K562 (cell line): Measurements from ENCODE around the gene CDC37. TPM values are rescaled to one million over a fixed set of nuclear protein-coding genes. Genes with fewer than 3 reads are reported as not detected.

ENCODE experiments used
- ARNT ChIP-seq, 2 experiments: fragments of 450-650 bp; IDR thresholded peaks; 2 replicates each; pipeline ENCODE4 v1.6.1; 2016; ENCODE audit warnings: mild to moderate bottlenecking in 1 of 2
- CBX3 ChIP-seq, 2 experiments: IDR thresholded peaks; 1 replicate in 1 of 2; 2 replicates in 1 of 2; pipeline ENCODE4 v1.6.1; 2012; ENCODE audit warnings: inconsistent platforms in 2 of 2, low read length in 2 of 2, borderline replicate concordance in 1 of 2, control low read depth in 1 of 2
- CEBPG ChIP-seq, 3 experiments: fragments of 200-800 bp in 1 of 3; sonication (Bioruptor generic) in 1 of 3; sonication (generic) in 1 of 3; formaldehyde crosslinking in 1 of 3; IDR thresholded peaks in 2 of 3; conservative IDR thresholded peaks in 1 of 3; 2 replicates each; pipeline versions ENCODE4 v1.6.1 to v1.8.0; 2016 to 2022; ENCODE audit warnings: missing compliant biosample characterization in 2 of 3, missing genetic modification characterization in 2 of 3, mild to moderate bottlenecking in 1 of 3, missing genetic modification reagents in 1 of 3
- CEBPZ ChIP-seq: fragments of 150-350 bp; IDR thresholded peaks from 2 replicates; pipeline ENCODE4 v1.6.1; 2014; ENCODE audit warnings: low read depth, mild to moderate bottlenecking, low read length, borderline replicate concordance
- HDAC2 ChIP-seq: fragments of 450-650 bp; IDR thresholded peaks from 2 replicates; pipeline ENCODE4 v1.6.1; 2016; ENCODE audit warnings: mild to moderate bottlenecking
- ILF3 ChIP-seq: fragments of 450-650 bp; IDR thresholded peaks from 2 replicates; pipeline ENCODE4 v1.6.1; 2018; ENCODE audit warnings: antibody characterized with exemption, mild to moderate bottlenecking, moderate library complexity, borderline replicate concordance
- KLF16 ChIP-seq: IDR thresholded peaks from 2 replicates; pipeline ENCODE4 v1.6.1; 2016; ENCODE audit warnings: antibody characterized with exemption
- MAFG ChIP-seq: fragments of 450-650 bp; conservative IDR thresholded peaks from 2 replicates; pipeline ENCODE4 v1.6.1; 2016; ENCODE audit warnings: missing genetic modification characterization, missing compliant biosample characterization
- MEF2D ChIP-seq: conservative IDR thresholded peaks from 2 replicates; pipeline ENCODE4 v1.6.1; 2016; ENCODE audit warnings: low read depth, missing genetic modification characterization, missing compliant biosample characterization
- MEIS2 ChIP-seq: fragments of 450-650 bp; IDR thresholded peaks from 2 replicates; pipeline ENCODE4 v1.6.1; 2014; ENCODE audit warnings: mild to moderate bottlenecking; ENCODE audit not compliant: partially characterized antibody
- NRF1 ChIP-seq, 2 experiments: fragments of 450-650 bp; IDR thresholded peaks in 1 of 2; conservative IDR thresholded peaks in 1 of 2; 2 replicates each; pipeline ENCODE4 v1.6.1; 2014; ENCODE audit warnings: mild to moderate bottlenecking in 2 of 2
- PBX2 ChIP-seq, 2 experiments: IDR thresholded peaks in 1 of 2; conservative IDR thresholded peaks in 1 of 2; 2 replicates each; pipeline ENCODE4 v1.6.1; 2016; ENCODE audit warnings: low read depth in 2 of 2, mild to moderate bottlenecking in 1 of 2, missing compliant biosample characterization in 1 of 2, missing genetic modification characterization in 1 of 2, moderate library complexity in 1 of 2
- PHF20 ChIP-seq: fragments of 450-650 bp; IDR thresholded peaks from 2 replicates; pipeline ENCODE4 v1.6.1; 2018; ENCODE audit not compliant: partially characterized antibody
- RFX1 ChIP-seq: fragments of 450-650 bp; IDR thresholded peaks from 2 replicates; pipeline ENCODE4 v1.6.1; 2016; ENCODE audit warnings: mild to moderate bottlenecking, moderate library complexity
- SMARCE1 ChIP-seq: fragments of 450-650 bp; IDR thresholded peaks from 2 replicates; pipeline ENCODE4 v1.7.1; 2016; ENCODE audit warnings: mild to moderate bottlenecking
- SRSF9 ChIP-seq: fragments of 200-400 bp; formaldehyde crosslinking; IDR thresholded peaks from 2 replicates; pipeline ENCODE4 v1.6.1; 2017; ENCODE audit warnings: low read depth, low read length, borderline replicate concordance
- TRIM24 ChIP-seq, 2 experiments: fragments of 450-650 bp; IDR thresholded peaks; 2 replicates each; pipeline ENCODE4 v1.6.1; 2016
- ZFP30 ChIP-seq: fragments of 250-450 bp; sonication (Bioruptor Pico); IDR thresholded peaks from 2 replicates; pipeline ENCODE4 v1.8.0; 2022; ENCODE audit warnings: moderate library complexity, mild to moderate bottlenecking, inconsistent platforms, borderline replicate concordance
- ZNF280B ChIP-seq: fragments of 250-450 bp; sonication (Bioruptor Pico); IDR thresholded peaks from 2 replicates; pipeline ENCODE4 v1.5.1; 2021; ENCODE audit warnings: mild to moderate bottlenecking
- polyA plus RNA-seq, 8 experiments: library from polyadenylated mRNA; depleted of rRNA in 4 of 8; stranded (reverse) in 5 of 8; unstranded in 3 of 8; fragments of >200 nt; fragmentation: Nextera tagmentation in 2 of 8; fragmentation: Illumina TruSeq in 1 of 8; extraction: Ambion mirVana in 2 of 8; extraction: Trizol in 1 of 8; gene quantifications; 2 replicates each; pipeline versions ENCODE4 v1.2.1 to v1.2.3, GENCODE V29; 2011 to 2014; ENCODE audit warnings: inconsistent platforms in 1 of 8, missing spikeins in 1 of 8
- total RNA-seq, 7 experiments: library from RNA; depleted of rRNA in 6 of 7; stranded (reverse); fragments of >200 nt in 6 of 7; fragmentation: Illumina TruSeq in 2 of 7; extraction: Trizol in 2 of 7; gene quantifications; 2 replicates each; pipeline versions ENCODE4 v1.2.1 to v1.2.3, GENCODE V29; 2011 to 2021; ENCODE audit warnings: low replicate concordance in 1 of 7

Gene CDC37
- total and polyA plus RNA-seq, 9 of the 15 experiments (the other 6 are each of a cell fraction or from before 2014, with no cell fraction given): 6.6 to 538 (median 227) TPM

- TF ChIP-seq CEBPZ (no peak), ZNF280B (CRISPR knock-in tag) (no peak), PHF20 (no peak), MEIS2 (peak; percentile 65), RFX1 (peak; percentile 58), PBX2 (CRISPR knock-in tag; IDR thresholded peaks at IDR 0.05; ENCODE audit: low read depth) (no peak), PBX2 (tag; conservative IDR thresholded peaks at IDR 0.05; ENCODE audit: low read depth) (peak; percentile 53; the same call in 1 of the 2 replicates), MAFG (tag) (peak; percentile 75), SMARCE1 (peak; percentile 38; the same call in 1 of the 2 replicates), SRSF9 (no peak), ZFP30 (CRISPR knock-in tag) (no peak), NRF1 (conservative IDR thresholded peaks at IDR 0.05 in 1 of 2, IDR thresholded peaks at IDR 0.05 in 1 of 2) (peak; percentile 61 to 69), ILF3 (no peak), CEBPG (CRISPR knock-in tag; IDR thresholded peaks at IDR 0.05) (peak; percentile 87), CEBPG (tag; conservative IDR thresholded peaks at IDR 0.05 in 1 of 2, IDR thresholded peaks at IDR 0.05 in 1 of 2) (peak; percentile 89 to 96), ARNT (IDR thresholded peaks at IDR 0.05) (0 out of 4 replicates have a peak, but pooled peaks of 1 of the 2 experiments have one; percentile 35), HDAC2 (0 out of 2 replicates have a peak, but pooled peaks have one; percentile 29), TRIM24 (IDR thresholded peaks at IDR 0.05) (peak in 1 of 2 experiments; percentile 35; a peak in 2 of 4 replicates), CBX3 (IDR thresholded peaks at IDR 0.05; ENCODE audit: borderline replicate concordance in 1 of 2, low read length in 2 of 2) (peak in 1 of 2 experiments; percentile 17; a peak in 1 of 3 replicates), MEF2D (no peak), KLF16 (peak; percentile 23; the same call in 1 of the 2 replicates)
These were observed 56.8 kb downstream of the CDC37 start (continued) for GRCh38 chr19:10346509-10346908.
